ENCODE measurements around the gene METTL22. TPM values are rescaled to one million over a fixed set of nuclear protein-coding genes. Genes with fewer than 3 reads are reported as not detected.

METTL22 gene
- total and polyA plus RNA-seq, 2 donors (not counting 1 experiment from before 2014, with no cell fraction given): 49.5 to 62.9 TPM

- Mint-ChIP-seq H3K9me3 (ENCODE audit: insufficient read depth) (no peaks in the 10 kb centered on the region), H3K4me3 (no peak overlapping the region), H3K27me3 (peaks cover 34% of the 10 kb centered on the region), H3K4me1 (peaks cover 1% of the 10 kb centered on the region), H3K27ac (no peak overlapping the region)
- no peak overlapping the region for H3K4me3 ChIP-seq (ENCODE audit: control extremely low read depth in 1 of 5, extremely low read depth in 1 of 5, insufficient read depth in 1 of 5, low read depth in 2 of 5, low read length in 4 of 5)
- H4K20me1 ChIP-seq (ENCODE audit: control insufficient read depth, insufficient read depth, low read length, poor library complexity, severe bottlenecking): no peaks in the 10 kb centered on the region
- 69% methylated on average over 4 of the region's 7 CpGs for WGBS (ENCODE audit: insufficient coverage)
- ChIA-PET CTCF (interaction anchor here (0.5 to 4.1 kb wide), 6 partner anchors 219 to 561 kb away, joined by 3 to 27 read pairs (median 4); partner anchors contain the start of gene CARHSP1), POLR2A (no interaction called here)
- H3K9me3 ChIP-seq (ENCODE audit: control extremely low read depth in 1 of 3, control insufficient read depth in 2 of 3, insufficient read depth in 1 of 3, low read length in 2 of 3): no peaks in the 10 kb centered on the region
- H2AFZ ChIP-seq (ENCODE audit: insufficient read depth, low read depth, low read length, poor library complexity, severe bottlenecking): no peak overlapping the region
- no peak overlapping the region for H3K9ac ChIP-seq (ENCODE audit: low read length)
- TF ChIP-seq CTCF (IDR thresholded peaks at IDR 0.05): peak; percentile 29
- no peak for TF ChIP-seq EZH2 (IDR thresholded peaks at IDR 0.05; ENCODE audit: borderline replicate concordance, insufficient read depth, low read depth, low read length, poor library complexity, severe bottlenecking)
- no peak for DNase-seq
- H3K36me3 ChIP-seq (replicated peaks in 1 of 2; ENCODE audit: control extremely low read depth in 1 of 2, control insufficient read depth in 1 of 2, extremely low read depth in 1 of 2, insufficient read depth in 2 of 2, low read length in 1 of 2): no peaks in the 10 kb centered on the region
- intact Hi-C loops (cut with micrococcal nuclease): no loop called here
- H3K27ac ChIP-seq (ENCODE audit: low read length in 2 of 2): no peak overlapping the region
- H3K4me2 ChIP-seq (replicated peaks; ENCODE audit: low read depth, low read length, poor library complexity, severe bottlenecking): no peak overlapping the region
- H3K79me2 ChIP-seq (ENCODE audit: control insufficient read depth, insufficient read depth, low read length): no peaks in the 10 kb centered on the region
- no peaks in the 10 kb centered on the region for H3K4me1 ChIP-seq (ENCODE audit: control insufficient read depth in 2 of 2, insufficient read depth in 2 of 2, low read length in 2 of 2)
- peaks cover 0 to 14% (median 6%) of the 10 kb centered on the region in 4 experiments for H3K27me3 ChIP-seq (replicated peaks in 1 of 4; ENCODE audit: control extremely low read depth in 1 of 4, control insufficient read depth in 3 of 4, insufficient read depth in 4 of 4, low read length in 3 of 4)
- ATAC-seq (ENCODE audit: low read depth): no peak
Observed at GRCh38 chr16:8572919-8573724, 48.4 kb upstream of the METTL22 start.

- no peak for DNase-seq
- 90% methylated on average over 2 of the region's 2 CpGs for WGBS (ENCODE audit: insufficient coverage)
- Histone ChIP-seq H3K4me3 (ENCODE audit: control extremely low read depth in 1 of 5, extremely low read depth in 1 of 5, insufficient read depth in 1 of 5, low read depth in 2 of 5, low read length in 4 of 5) (no peak overlapping the region), H3K9ac (ENCODE audit: low read length) (no peak overlapping the region), H3K27ac (ENCODE audit: low read length in 2 of 2) (no peak overlapping the region), H3K9me3 (ENCODE audit: control extremely low read depth in 1 of 3, control insufficient read depth in 2 of 3, insufficient read depth in 1 of 3, low read length in 2 of 3) (no peaks in the 10 kb centered on the region), H3K36me3 (replicated peaks in 1 of 2; ENCODE audit: control extremely low read depth in 1 of 2, control insufficient read depth in 1 of 2, extremely low read depth in 1 of 2, insufficient read depth in 2 of 2, low read length in 1 of 2) (no peaks in the 10 kb centered on the region), H3K4me1 (ENCODE audit: control insufficient read depth in 2 of 2, insufficient read depth in 2 of 2, low read length in 2 of 2) (no peaks in the 10 kb centered on the region), H2AFZ (ENCODE audit: insufficient read depth, low read depth, low read length, poor library complexity, severe bottlenecking) (no peak overlapping the region), H3K27me3 (replicated peaks in 1 of 4; ENCODE audit: control extremely low read depth in 1 of 4, control insufficient read depth in 3 of 4, insufficient read depth in 4 of 4, low read length in 3 of 4) (peaks cover 0 to 14% (median 6%) of the 10 kb centered on the region in 4 experiments), H3K4me2 (replicated peaks; ENCODE audit: low read depth, low read length, poor library complexity, severe bottlenecking) (no peak overlapping the region), H4K20me1 (ENCODE audit: control insufficient read depth, insufficient read depth, low read length, poor library complexity, severe bottlenecking) (no peaks in the 10 kb centered on the region), H3K79me2 (ENCODE audit: control insufficient read depth, insufficient read depth, low read length) (no peaks in the 10 kb centered on the region)
- no peak overlapping the region for H3K4me3 Mint-ChIP-seq
- TF ChIP-seq CTCF (IDR thresholded peaks at IDR 0.05) (no peak), EZH2 (IDR thresholded peaks at IDR 0.05; ENCODE audit: borderline replicate concordance, insufficient read depth, low read depth, low read length, poor library complexity, severe bottlenecking) (no peak)
- H3K9me3 Mint-ChIP-seq (ENCODE audit: insufficient read depth): no peaks in the 10 kb centered on the region
- peaks cover 28% of the 10 kb centered on the region for H3K27me3 Mint-ChIP-seq
- ATAC-seq (ENCODE audit: low read depth): no peak
- no peak overlapping the region for H3K27ac Mint-ChIP-seq
- ChIA-PET CTCF (no interaction called here), POLR2A (no interaction called here)
- no peaks in the 10 kb centered on the region for H3K4me1 Mint-ChIP-seq
- intact Hi-C loops (cut with micrococcal nuclease): no loop called here
Observed at GRCh38 chr16:8575399-8575798, 46.1 kb upstream of the METTL22 start.

Measured in B cell (primary cell).